HCT116 (cell line): ENCODE results near the gene TENT4A. TPM values are rescaled to one million over a fixed set of nuclear protein-coding genes. Genes with fewer than 3 reads are reported as not detected.

Experiments used
- ATAC-seq: fragments of 200-7000 bp; cut with Tn5 transposase; 2 replicates; pipeline ENCODE4 v1.9.1; 2020; ENCODE audit warnings: mild to moderate bottlenecking, moderate library complexity
- BruUV-seq: library from RNA; stranded (reverse); fragments of 400-500 nt; replicated peaks from 2 replicates; lab custom pipeline; 2021; lab: Mats Ljungman, UMichigan
- CTCF ChIA-PET: fragments of 300-600 bp; sonication (Branson Sonifier 250); formaldehyde crosslinking; loops from one replicate; lab custom pipeline; 2021; ENCODE audit warnings: antibody characterized with exemption; lab: Charles Lee
- POLR2A ChIA-PET: fragments of 300-600, 350-600 bp; sonication (Branson Sonifier 250); formaldehyde crosslinking; loops from one replicate; lab custom pipeline; 2021; ENCODE audit warnings: antibody characterized with exemption; lab: Charles Lee
- RAD21 ChIA-PET, 2 experiments: fragments of 300-600 bp; sonication (Branson Sonifier 250); formaldehyde crosslinking; loops; one replicate each; lab custom pipeline; 2023; ENCODE audit warnings: low total read pairs in 2 of 2; ENCODE audit not compliant: uncharacterized antibody in 2 of 2, unreplicated experiment in 2 of 2, low non-redundant PET in 1 of 2; lab: Charles Lee
- DNase-seq: peaks from one replicate; pipeline ENCODE4 v3.0.0-alpha.2; 2010; ENCODE audit warnings: low read depth, low spot score
- H2AFZ ChIP-seq: fragments of 200-600 bp; shearing (Covaris generic), sonication (generic); 2 replicates; pipeline ENCODE4 v1.6.1; 2017; ENCODE audit warnings: low read depth, mixed run types, mixed read lengths, antibody characterized with exemption, low read length; ENCODE audit not compliant: poor library complexity, severe bottlenecking
- H3K27ac ChIP-seq: 2 replicates; pipeline ENCODE4 v1.5.1; 2012; ENCODE audit warnings: low read depth, low read length
- H3K27me3 ChIP-seq: fragments of 200-600 bp; sonication (generic); 2 replicates; pipeline ENCODE4 v1.6.1; 2016; ENCODE audit warnings: mixed run types, low read length, mixed read lengths; ENCODE audit not compliant: insufficient read depth
- H3K36me3 ChIP-seq, 2 experiments: fragments of 200-500 bp in 1 of 2; fragments of 200-600 bp in 1 of 2; sonication (Bioruptor generic) in 1 of 2; sonication (generic) in 1 of 2; 2 replicates each; pipeline versions ENCODE4 v1.5.1 to v1.6.1; 2014 to 2016; ENCODE audit warnings: low read length in 2 of 2, inconsistent platforms in 1 of 2, mixed read lengths in 1 of 2, mixed run types in 1 of 2; ENCODE audit not compliant: insufficient read depth in 2 of 2, control insufficient read depth in 1 of 2
- H3K4me1 ChIP-seq, 2 experiments: fragments of 200-600 bp in 1 of 2; sonication (generic) in 1 of 2; 2 replicates each; pipeline versions ENCODE4 v1.5.1 to v1.6.1; 2012 to 2017; ENCODE audit warnings: low read length in 2 of 2, inconsistent platforms in 1 of 2, mild to moderate bottlenecking in 1 of 2, mixed read lengths in 1 of 2, mixed run types in 1 of 2, moderate library complexity in 1 of 2; ENCODE audit not compliant: insufficient read depth in 2 of 2, control insufficient read depth in 1 of 2
- H3K4me2 ChIP-seq: fragments of 200-600 bp; sonication (generic); 2 replicates; pipeline ENCODE4 v1.6.1; 2017; ENCODE audit warnings: mixed run types, low read length, mixed read lengths
- H3K4me3 ChIP-seq, 2 experiments: fragments of 200-600 bp in 1 of 2; sonication (generic) in 1 of 2; replicated peaks in 1 of 2; 2 replicates each; pipeline ENCODE4 v1.5.1; 2011 to 2016; ENCODE audit warnings: low read length in 2 of 2, control low read depth in 1 of 2, low read depth in 1 of 2, mild to moderate bottlenecking in 1 of 2, mixed read lengths in 1 of 2, mixed run types in 1 of 2
- H3K79me2 ChIP-seq: fragments of 200-600 bp; sonication (generic); 2 replicates; pipeline ENCODE4 v1.6.1; 2017; ENCODE audit warnings: mild to moderate bottlenecking, mixed run types, low read length, moderate library complexity, mixed read lengths; ENCODE audit not compliant: insufficient read depth
- H3K9ac ChIP-seq: fragments of 200-600 bp; sonication (generic); 2 replicates; pipeline ENCODE4 v1.6.1; 2016; ENCODE audit warnings: low read length, mixed read lengths
- H3K9me2 ChIP-seq: fragments of 200-600 bp; sonication (generic), shearing (Covaris generic); 2 replicates; pipeline ENCODE4 v1.6.1; 2017; ENCODE audit warnings: mixed run types, mild to moderate bottlenecking, moderate library complexity; ENCODE audit not compliant: insufficient read depth
- H3K9me3 ChIP-seq, 2 experiments: fragments of 200-500 bp in 1 of 2; fragments of 200-600 bp in 1 of 2; sonication (Bioruptor generic) in 1 of 2; sonication (generic) in 1 of 2; 2 replicates each; pipeline ENCODE4 v1.6.1; 2014 to 2017; ENCODE audit warnings: low read length in 2 of 2, mixed read lengths in 2 of 2, inconsistent platforms in 1 of 2, low read depth in 1 of 2, mild to moderate bottlenecking in 1 of 2, mixed run types in 1 of 2, moderate library complexity in 1 of 2; ENCODE audit not compliant: control insufficient read depth in 1 of 2, insufficient read depth in 1 of 2
- H4K20me1 ChIP-seq: fragments of 200-600 bp; sonication (generic), shearing (Covaris generic); 2 replicates; pipeline ENCODE4 v1.6.1; 2017; ENCODE audit warnings: mixed run types, mild to moderate bottlenecking, moderate library complexity; ENCODE audit not compliant: insufficient read depth
- CBX3 ChIP-seq: IDR thresholded peaks from 2 replicates; pipeline ENCODE4 v1.6.1; 2012; ENCODE audit warnings: low read depth
- CEBPB ChIP-seq: IDR thresholded peaks from 2 replicates; pipeline ENCODE4 v1.6.1; 2012; ENCODE audit warnings: low read depth
- EZH2phosphoT487 ChIP-seq: fragments of 200-600 bp; IDR thresholded peaks from 2 replicates; pipeline ENCODE4 v1.6.1; 2018; ENCODE audit warnings: antibody characterized with exemption, borderline replicate concordance
- SIN3A ChIP-seq: IDR thresholded peaks from 2 replicates; pipeline ENCODE4 v1.6.1; 2012; ENCODE audit warnings: low read depth
- SRF ChIP-seq: IDR thresholded peaks from 2 replicates; pipeline ENCODE4 v1.6.1; 2012; ENCODE audit warnings: low read depth
- YY1 ChIP-seq: IDR thresholded peaks from 2 replicates; pipeline ENCODE4 v1.6.1; 2011; ENCODE audit warnings: low read length, low read depth, moderate library complexity, mild to moderate bottlenecking; ENCODE audit not compliant: insufficient replicate concordance; ENCODE audit errors: extremely low read depth
- ZNF274 ChIP-seq: fragments of 200-500 bp; sonication (Bioruptor generic); IDR thresholded peaks from 2 replicates; pipeline ENCODE4 v1.6.1; 2014; ENCODE audit warnings: mild to moderate bottlenecking, low read depth, low read length, inconsistent platforms
- intact Hi-C: fragments of 100-400 bp; cut with micrococcal nuclease; formaldehyde crosslinking; loops from 2 replicates; pipeline ENCODE4 v1.10.0; 2022
- total RNA-seq: library from RNA; stranded (reverse); gene quantifications from one replicate; pipeline ENCODE4 v1.2.1, GENCODE V29; 2021; ENCODE audit not compliant: unreplicated experiment
- TF ChIP-seq, protein P1 (sequence below): IDR thresholded peaks from 2 replicates; pipeline ENCODE4 v1.6.1; 2012; ENCODE audit warnings: low read depth
- TF ChIP-seq, protein P2 (sequence below), 3 experiments: fragments of 200-600 bp in 1 of 3; sonication (generic) in 1 of 3; IDR thresholded peaks in 2 of 3; conservative IDR thresholded peaks in 1 of 3; 2 replicates each; pipeline ENCODE4 v1.5.1; 2012 to 2017; ENCODE audit warnings: low read depth in 2 of 3, low read length in 2 of 3, antibody characterized with exemption in 1 of 3, borderline replicate concordance in 1 of 3, control low read depth in 1 of 3, mild to moderate bottlenecking in 1 of 3, mixed read lengths in 1 of 3, mixed run types in 1 of 3, moderate library complexity in 1 of 3; ENCODE audit not compliant: insufficient read depth in 1 of 3
- TF ChIP-seq, protein P3 (sequence below): IDR thresholded peaks from 2 replicates; pipeline ENCODE4 v1.6.1; 2012

Gene TENT4A
- total RNA-seq, 1 experiment from 2014 or later: 39.8 TPM

DNA sequence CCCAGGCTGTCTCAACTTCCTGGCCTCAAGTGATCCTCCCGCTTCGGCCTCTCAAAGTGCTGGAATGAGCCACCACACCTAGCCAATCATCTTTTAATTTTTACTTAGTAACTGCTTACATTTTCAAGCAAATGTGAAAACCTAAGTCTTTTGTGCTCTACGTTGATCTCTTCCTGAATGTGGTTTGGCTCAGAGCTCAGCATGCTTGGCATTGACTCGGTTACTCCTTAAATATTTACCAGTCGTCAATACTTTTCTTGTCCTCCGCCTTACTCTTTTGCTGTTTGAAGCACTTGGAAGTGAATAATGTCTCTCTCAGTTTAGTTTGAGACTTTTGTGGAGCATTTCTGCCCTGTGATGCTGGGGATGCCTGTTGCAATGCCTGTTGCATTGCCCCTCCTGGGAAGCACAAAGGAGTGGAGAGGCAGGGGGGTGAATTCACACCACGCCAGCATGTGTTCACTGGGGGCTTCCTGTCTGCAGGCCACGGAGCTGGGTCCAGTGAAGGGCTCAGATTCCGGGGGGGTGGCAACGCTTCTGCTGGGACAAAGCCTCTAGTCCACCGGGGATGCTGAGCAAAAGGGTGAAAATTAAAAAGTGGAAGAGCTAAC is 13.1 kb upstream of the TENT4A start:
- intact Hi-C loops: no loop called here
- H3K27ac ChIP-seq: no peak overlapping the region
- BruUV-seq: no TSS peak
- no peak for DNase-seq
- TF ChIP-seq EZH2phosphoT487 (no peak), SRF (no peak), CEBPB (no peak), YY1 (no peak), SIN3A (no peak), CBX3 (no peak), ZNF274 (no peak)
- TF ChIP-seq, protein P1, sequence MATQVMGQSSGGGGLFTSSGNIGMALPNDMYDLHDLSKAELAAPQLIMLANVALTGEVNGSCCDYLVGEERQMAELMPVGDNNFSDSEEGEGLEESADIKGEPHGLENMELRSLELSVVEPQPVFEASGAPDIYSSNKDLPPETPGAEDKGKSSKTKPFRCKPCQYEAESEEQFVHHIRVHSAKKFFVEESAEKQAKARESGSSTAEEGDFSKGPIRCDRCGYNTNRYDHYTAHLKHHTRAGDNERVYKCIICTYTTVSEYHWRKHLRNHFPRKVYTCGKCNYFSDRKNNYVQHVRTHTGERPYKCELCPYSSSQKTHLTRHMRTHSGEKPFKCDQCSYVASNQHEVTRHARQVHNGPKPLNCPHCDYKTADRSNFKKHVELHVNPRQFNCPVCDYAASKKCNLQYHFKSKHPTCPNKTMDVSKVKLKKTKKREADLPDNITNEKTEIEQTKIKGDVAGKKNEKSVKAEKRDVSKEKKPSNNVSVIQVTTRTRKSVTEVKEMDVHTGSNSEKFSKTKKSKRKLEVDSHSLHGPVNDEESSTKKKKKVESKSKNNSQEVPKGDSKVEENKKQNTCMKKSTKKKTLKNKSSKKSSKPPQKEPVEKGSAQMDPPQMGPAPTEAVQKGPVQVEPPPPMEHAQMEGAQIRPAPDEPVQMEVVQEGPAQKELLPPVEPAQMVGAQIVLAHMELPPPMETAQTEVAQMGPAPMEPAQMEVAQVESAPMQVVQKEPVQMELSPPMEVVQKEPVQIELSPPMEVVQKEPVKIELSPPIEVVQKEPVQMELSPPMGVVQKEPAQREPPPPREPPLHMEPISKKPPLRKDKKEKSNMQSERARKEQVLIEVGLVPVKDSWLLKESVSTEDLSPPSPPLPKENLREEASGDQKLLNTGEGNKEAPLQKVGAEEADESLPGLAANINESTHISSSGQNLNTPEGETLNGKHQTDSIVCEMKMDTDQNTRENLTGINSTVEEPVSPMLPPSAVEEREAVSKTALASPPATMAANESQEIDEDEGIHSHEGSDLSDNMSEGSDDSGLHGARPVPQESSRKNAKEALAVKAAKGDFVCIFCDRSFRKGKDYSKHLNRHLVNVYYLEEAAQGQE: no peak
- TF ChIP-seq, protein P2, sequence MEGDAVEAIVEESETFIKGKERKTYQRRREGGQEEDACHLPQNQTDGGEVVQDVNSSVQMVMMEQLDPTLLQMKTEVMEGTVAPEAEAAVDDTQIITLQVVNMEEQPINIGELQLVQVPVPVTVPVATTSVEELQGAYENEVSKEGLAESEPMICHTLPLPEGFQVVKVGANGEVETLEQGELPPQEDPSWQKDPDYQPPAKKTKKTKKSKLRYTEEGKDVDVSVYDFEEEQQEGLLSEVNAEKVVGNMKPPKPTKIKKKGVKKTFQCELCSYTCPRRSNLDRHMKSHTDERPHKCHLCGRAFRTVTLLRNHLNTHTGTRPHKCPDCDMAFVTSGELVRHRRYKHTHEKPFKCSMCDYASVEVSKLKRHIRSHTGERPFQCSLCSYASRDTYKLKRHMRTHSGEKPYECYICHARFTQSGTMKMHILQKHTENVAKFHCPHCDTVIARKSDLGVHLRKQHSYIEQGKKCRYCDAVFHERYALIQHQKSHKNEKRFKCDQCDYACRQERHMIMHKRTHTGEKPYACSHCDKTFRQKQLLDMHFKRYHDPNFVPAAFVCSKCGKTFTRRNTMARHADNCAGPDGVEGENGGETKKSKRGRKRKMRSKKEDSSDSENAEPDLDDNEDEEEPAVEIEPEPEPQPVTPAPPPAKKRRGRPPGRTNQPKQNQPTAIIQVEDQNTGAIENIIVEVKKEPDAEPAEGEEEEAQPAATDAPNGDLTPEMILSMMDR (IDR thresholded peaks at IDR 0.05 in 2 of 3, conservative IDR thresholded peaks at IDR 0.05 in 1 of 3; ENCODE audit: borderline replicate concordance in 1 of 3, insufficient read depth in 1 of 3, low read depth in 2 of 3, low read length in 2 of 3): no peak
- TF ChIP-seq, protein P3, sequence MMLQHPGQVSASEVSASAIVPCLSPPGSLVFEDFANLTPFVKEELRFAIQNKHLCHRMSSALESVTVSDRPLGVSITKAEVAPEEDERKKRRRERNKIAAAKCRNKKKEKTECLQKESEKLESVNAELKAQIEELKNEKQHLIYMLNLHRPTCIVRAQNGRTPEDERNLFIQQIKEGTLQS: no peak
- H3K4me2 ChIP-seq: no peak overlapping the region
- H3K36me3 ChIP-seq: no peaks in the 10 kb centered on the region
- no peaks in the 10 kb centered on the region for H3K27me3 ChIP-seq
- RAD21 ChIA-PET: no interaction called here
- no peaks in the 10 kb centered on the region for H3K79me2 ChIP-seq
- H2AFZ ChIP-seq: no peak overlapping the region
- no peak for ATAC-seq
- no peak overlapping the region for H3K9ac ChIP-seq
- CTCF ChIA-PET: no interaction called here
- H4K20me1 ChIP-seq: no peaks in the 10 kb centered on the region
- no peaks in the 10 kb centered on the region for H3K9me2 ChIP-seq
- H3K4me3 ChIP-seq: no peak overlapping the region
- peaks cover 14 to 18% of the 10 kb centered on the region in 2 experiments for H3K4me1 ChIP-seq
- POLR2A ChIA-PET: no interaction called here
- H3K9me3 ChIP-seq: no peaks in the 10 kb centered on the region
